Measurements from ENCODE around the gene XPNPEP3.

- no peak for TF ChIP-seq ZFP30 (CRISPR knock-in tag; IDR thresholded peaks at IDR 0.05)
- TF ChIP-seq ARNTL (CRISPR knock-in tag; IDR thresholded peaks at IDR 0.05; ENCODE audit: borderline replicate concordance, low read depth): no peak
- no peak for TF ChIP-seq GLIS3 (CRISPR knock-in tag; IDR thresholded peaks at IDR 0.05)
- TF ChIP-seq ZFP3 (CRISPR knock-in tag; IDR thresholded peaks at IDR 0.05): no peak
- TF ChIP-seq ISL1 (CRISPR knock-in tag; IDR thresholded peaks at IDR 0.05): no peak
- TF ChIP-seq BACH2 (CRISPR knock-in tag; IDR thresholded peaks at IDR 0.05; ENCODE audit: borderline replicate concordance): no peak
- TF ChIP-seq TSHZ2 (CRISPR knock-in tag; IDR thresholded peaks at IDR 0.05): no peak
- TF ChIP-seq RARB (CRISPR knock-in tag; IDR thresholded peaks at IDR 0.05): no peak
- no peak for TF ChIP-seq ZC3H10 (CRISPR knock-in tag; IDR thresholded peaks at IDR 0.05)
- TF ChIP-seq, protein P1, sequence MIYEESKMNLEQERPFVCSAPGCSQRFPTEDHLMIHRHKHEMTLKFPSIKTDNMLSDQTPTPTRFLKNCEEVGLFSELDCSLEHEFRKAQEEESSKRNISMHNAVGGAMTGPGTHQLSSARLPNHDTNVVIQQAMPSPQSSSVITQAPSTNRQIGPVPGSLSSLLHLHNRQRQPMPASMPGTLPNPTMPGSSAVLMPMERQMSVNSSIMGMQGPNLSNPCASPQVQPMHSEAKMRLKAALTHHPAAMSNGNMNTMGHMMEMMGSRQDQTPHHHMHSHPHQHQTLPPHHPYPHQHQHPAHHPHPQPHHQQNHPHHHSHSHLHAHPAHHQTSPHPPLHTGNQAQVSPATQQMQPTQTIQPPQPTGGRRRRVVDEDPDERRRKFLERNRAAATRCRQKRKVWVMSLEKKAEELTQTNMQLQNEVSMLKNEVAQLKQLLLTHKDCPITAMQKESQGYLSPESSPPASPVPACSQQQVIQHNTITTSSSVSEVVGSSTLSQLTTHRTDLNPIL (CRISPR knock-in tag; IDR thresholded peaks at IDR 0.05; ENCODE audit: low read depth): no peak
These were observed 39.2 kb upstream of the XPNPEP3 start for GRCh38 chr22:40817737-40818136.
